ENCODE measurements around the gene ALDOB. TPM values are rescaled to one million over a fixed set of nuclear protein-coding genes. Genes with fewer than 3 reads are reported as not detected.

The ALDOB gene
- total and polyA plus RNA-seq, 2 of the 8 experiments (the other 6 are each of a cell fraction or from before 2014, with no cell fraction given): not detected

- no peak for TF ChIP-seq CHD7 (IDR thresholded peaks at IDR 0.05; ENCODE audit: insufficient replicate concordance, low read length)
- TF ChIP-seq KDM5A (IDR thresholded peaks at IDR 0.05; ENCODE audit: low read length): no peak
These were observed 63.8 kb downstream of the ALDOB start (continued) for GRCh38 chr9:101371813-101372212.
